ENCODE results near the gene SMARCD3. TPM values are rescaled to one million over a fixed set of nuclear protein-coding genes. Genes with fewer than 3 reads are reported as not detected.

Gene SMARCD3
- total RNA-seq, 1 experiment from 2014 or later, result 4.6 TPM

- H3F3A ChIP-seq (ENCODE audit: insufficient read depth, low read depth), result no peaks in the 10 kb centered on the region
- H4K20me1 ChIP-seq (ENCODE audit: insufficient read depth), result no peaks in the 10 kb centered on the region
- no peak overlapping the region for H3K4me3 ChIP-seq
- no peak overlapping the region for H3K4me2 ChIP-seq
- intact Hi-C loops (cut with micrococcal nuclease; ENCODE audit: unreplicated experiment), result no loop called here
- no peaks in the 10 kb centered on the region for H3K9me2 ChIP-seq (ENCODE audit: insufficient read depth)
- H3K4me1 ChIP-seq (replicated peaks; ENCODE audit: insufficient read depth), result 0 out of 2 replicates have a peak, but pooled peaks cover 4% of the 10 kb centered on the region
- no TSS peak for BruUV-seq (replicated peaks)
- POLR2A ChIA-PET (ENCODE audit: unreplicated experiment), result no interaction called here
- H3K9me3 ChIP-seq (ENCODE audit: insufficient read depth, low read depth), result no peaks in the 10 kb centered on the region
- H3K36me3 ChIP-seq (ENCODE audit: low read depth), result no peaks in the 10 kb centered on the region
- TF ChIP-seq EZH2 (IDR thresholded peaks at IDR 0.05; ENCODE audit: low read depth), result no peak
- no peak for TF ChIP-seq CTCF (conservative IDR thresholded peaks at IDR 0.05)
- no peak overlapping the region for H3K27ac ChIP-seq
- peaks cover 43% of the 10 kb centered on the region for H3K27me3 ChIP-seq (ENCODE audit: insufficient read depth, low read depth)
- no peak overlapping the region for H2AFZ ChIP-seq
- CTCF ChIA-PET, result no interaction called here
- DNase-seq, result peak in 1 of 2 experiments; percentile 64
- no peaks in the 10 kb centered on the region for H3K79me2 ChIP-seq (ENCODE audit: low read depth)
Measured at GRCh38 chr7:151271699-151272355, 23.3 kb upstream of the SMARCD3 start.

- Histone ChIP-seq H3F3A (ENCODE audit: insufficient read depth, low read depth) (no peaks in the 10 kb centered on the region), H3K36me3 (ENCODE audit: low read depth) (no peaks in the 10 kb centered on the region), H3K4me1 (replicated peaks; ENCODE audit: insufficient read depth) (0 out of 2 replicates have a peak, but pooled peaks cover 4% of the 10 kb centered on the region), H3K4me2 (no peak overlapping the region), H2AFZ (no peak overlapping the region), H3K79me2 (ENCODE audit: low read depth) (no peaks in the 10 kb centered on the region), H3K4me3 (no peak overlapping the region), H4K20me1 (ENCODE audit: insufficient read depth) (no peaks in the 10 kb centered on the region), H3K9me2 (ENCODE audit: insufficient read depth) (no peaks in the 10 kb centered on the region), H3K27ac (no peak overlapping the region), H3K27me3 (ENCODE audit: insufficient read depth, low read depth) (peaks cover 39% of the 10 kb centered on the region; the same call in 1 of the 2 replicates), H3K9me3 (ENCODE audit: insufficient read depth, low read depth) (no peaks in the 10 kb centered on the region)
- ChIA-PET POLR2A (ENCODE audit: unreplicated experiment) (no interaction called here), CTCF (interaction anchor here (0.6 kb wide), 1 partner anchor 669 kb away, joined by 3 read pairs; no protein-coding TSS in a partner anchor)
- intact Hi-C loops (cut with micrococcal nuclease; ENCODE audit: unreplicated experiment), result no loop called here
- no TSS peak for BruUV-seq (replicated peaks)
- TF ChIP-seq CTCF (conservative IDR thresholded peaks at IDR 0.05) (no peak), EZH2 (IDR thresholded peaks at IDR 0.05; ENCODE audit: low read depth) (no peak)
- no peak for DNase-seq
Measured at GRCh38 chr7:151269511-151269910, 21.0 kb upstream of the SMARCD3 start.

- Histone ChIP-seq H3K4me1 (replicated peaks; ENCODE audit: insufficient read depth) (no peaks in the 10 kb centered on the region), H3K36me3 (ENCODE audit: low read depth) (no peaks in the 10 kb centered on the region), H3K9me3 (ENCODE audit: insufficient read depth, low read depth) (no peaks in the 10 kb centered on the region), H3K4me3 (no peak overlapping the region), H3K9me2 (ENCODE audit: insufficient read depth) (no peaks in the 10 kb centered on the region), H3K27me3 (ENCODE audit: insufficient read depth, low read depth) (peaks cover 75% of the 10 kb centered on the region), H3F3A (ENCODE audit: insufficient read depth, low read depth) (no peaks in the 10 kb centered on the region), H3K4me2 (no peak overlapping the region), H3K79me2 (ENCODE audit: low read depth) (no peaks in the 10 kb centered on the region), H3K27ac (no peak overlapping the region), H4K20me1 (ENCODE audit: insufficient read depth) (no peaks in the 10 kb centered on the region), H2AFZ (no peak overlapping the region)
- intact Hi-C loops (cut with micrococcal nuclease; ENCODE audit: unreplicated experiment), result no loop called here
- no TSS peak for BruUV-seq (replicated peaks)
- DNase-seq, result no peak
- TF ChIP-seq CTCF (conservative IDR thresholded peaks at IDR 0.05) (no peak), EZH2 (IDR thresholded peaks at IDR 0.05; ENCODE audit: low read depth) (no peak)
- ChIA-PET POLR2A (ENCODE audit: unreplicated experiment) (no interaction called here), CTCF (no interaction called here)
Measured at GRCh38 chr7:151265351-151265931, 16.9 kb upstream of the SMARCD3 start.
